Activated T-cell treated with anti-CD3 and anti-CD28 coated beads, Interleukin-2, amount 50 U/mL, for 48 hours (primary cell): ENCODE measurements around the gene UBE2C.
"Not testable (repeated sequence)": the region's sequence is repeated elsewhere in the genome, so short reads cannot be mapped to it uniquely, and the experiment has no call there.

Source experiments
- DNase-seq, 2 experiments: peaks; one replicate each; pipeline ENCODE4 v3.0.0-alpha.2; 2020

The UBE2C gene

DNA sequence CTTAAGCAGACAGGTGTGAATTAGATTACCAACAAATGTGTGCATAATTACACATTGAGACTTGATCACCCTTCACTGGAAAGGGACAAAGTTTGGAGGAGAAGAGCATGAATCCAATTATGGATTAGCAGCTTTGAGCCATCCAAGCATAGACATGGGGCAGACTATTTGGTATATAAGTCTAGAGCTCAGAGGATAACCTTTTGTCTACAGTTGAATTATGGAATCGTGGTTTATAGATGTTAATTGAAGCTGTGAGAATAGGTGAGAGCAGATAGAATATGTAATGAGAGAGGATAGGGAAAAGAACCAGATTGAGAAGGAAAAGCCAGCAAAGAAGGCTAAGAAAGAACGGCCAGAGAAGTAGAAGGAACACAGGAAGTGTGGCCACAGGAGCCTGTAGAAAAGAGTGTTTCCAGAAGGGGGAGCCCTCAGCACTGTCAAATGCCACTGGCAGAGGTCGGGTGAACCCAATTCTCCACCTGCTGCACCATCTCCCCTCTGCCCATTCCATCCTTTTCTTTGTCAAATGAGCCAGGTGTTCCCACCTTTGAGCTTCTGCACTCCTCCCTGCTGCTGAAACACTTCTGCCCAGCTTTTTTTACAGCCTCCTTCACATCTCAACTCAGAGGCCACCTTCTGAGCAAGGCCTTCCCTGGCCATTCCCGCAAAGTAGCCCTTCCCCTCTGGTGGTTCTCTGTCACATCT is 13.4 kb upstream of the UBE2C start:
- DNase-seq = peak; percentile 69 to 73

GRCh38 chr20:45801851-45802250 is 10.6 kb upstream of the UBE2C start:
- DNase-seq = no peak

DNA sequence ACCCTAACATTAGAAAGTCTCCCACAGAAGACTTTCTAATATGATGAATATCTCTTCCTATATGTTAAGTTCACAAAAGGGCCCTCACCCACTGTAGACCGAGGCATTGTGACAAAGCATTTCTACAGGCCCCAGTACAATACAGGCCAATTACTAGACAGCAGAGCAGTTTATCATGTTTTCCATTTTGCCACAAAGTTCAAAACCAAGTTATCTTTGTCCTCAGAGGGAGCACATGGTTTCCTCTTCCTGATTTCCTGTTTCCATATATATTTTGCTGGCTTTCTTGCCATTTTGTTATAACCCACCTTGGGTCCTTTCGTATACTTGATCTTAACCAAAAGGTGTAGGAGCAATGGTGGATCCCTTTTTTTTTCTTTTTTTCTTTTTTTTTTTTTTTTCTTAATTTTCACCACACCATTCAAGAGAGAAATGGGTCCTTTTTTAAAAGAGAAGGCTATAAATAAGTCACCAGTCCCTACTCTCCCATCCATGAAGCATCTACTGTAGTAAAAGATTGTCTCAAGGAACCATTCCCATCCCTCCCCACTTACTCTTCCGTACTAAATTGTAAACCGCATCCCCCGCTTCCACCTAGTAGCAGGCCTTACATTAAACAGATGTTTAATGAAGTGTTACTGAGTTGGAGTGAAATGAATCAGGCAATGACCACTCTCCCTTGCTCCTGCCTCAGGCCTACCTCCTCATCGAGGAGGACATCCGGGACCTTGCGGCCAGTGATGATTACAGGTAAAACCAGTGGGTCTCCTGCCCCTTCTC is 2.1 kb upstream of the UBE2C start:
- DNase-seq = no peak

- DNase-seq = no peak
Measured at GRCh38 chr20:45813006-45813340, 529 bp downstream of the UBE2C start.

DNA sequence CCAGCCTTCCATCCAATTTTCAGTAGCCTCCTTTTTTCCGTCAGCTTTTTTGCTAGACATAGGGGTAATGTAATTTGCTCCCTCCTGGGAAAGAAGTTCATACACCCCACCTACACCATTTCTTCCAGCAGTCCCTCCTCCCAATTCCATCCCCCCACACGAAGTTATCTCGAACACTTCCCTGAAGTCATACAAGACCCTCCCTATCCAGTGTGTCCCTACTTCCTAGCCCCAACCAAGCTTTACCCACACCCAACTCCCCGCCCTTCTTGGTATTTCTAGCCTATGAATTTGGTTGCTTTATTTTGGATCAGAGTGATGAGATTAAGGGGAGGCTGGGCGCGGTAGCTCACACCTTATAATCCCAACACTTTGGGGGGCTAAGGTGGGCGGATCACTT is 1.0 kb downstream of the UBE2C start:
- no peak for DNase-seq

GRCh38 chr20:45814314-45814713 is 1.9 kb downstream of the UBE2C start:
- no peak for DNase-seq

- DNase-seq = no peak
Measured at GRCh38 chr20:45816951-45817350, 4.5 kb downstream of the UBE2C start.

GRCh38 chr20:45817376-45818194 is 5.1 kb downstream of the UBE2C start:
- no peak for DNase-seq

DNA sequence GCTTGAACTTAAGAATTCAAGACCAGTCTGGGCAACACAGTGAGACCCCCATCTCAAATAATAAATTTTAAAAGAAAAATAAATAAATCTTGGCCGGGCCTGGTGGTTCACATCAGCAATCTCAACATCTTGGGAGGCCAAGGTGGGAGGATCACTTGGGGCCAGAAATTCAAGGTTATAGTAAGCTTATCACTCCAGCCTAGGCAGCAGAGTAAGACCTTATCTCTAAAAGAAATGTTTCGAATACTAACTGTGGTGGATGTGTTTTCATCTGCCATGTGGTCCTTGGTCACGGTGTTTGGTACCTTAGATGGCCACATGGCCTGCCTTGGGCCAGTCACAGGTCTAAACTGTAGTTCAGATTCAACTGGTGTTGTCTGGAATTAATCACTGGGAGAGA is 5.8 kb downstream of the UBE2C start:
- no peak for DNase-seq

GRCh38 chr20:45819466-45819865 is 7.0 kb downstream of the UBE2C start:
- no peak for DNase-seq

- no peak for DNase-seq
Measured at GRCh38 chr20:45821947-45822346, 9.5 kb downstream of the UBE2C start.

DNA sequence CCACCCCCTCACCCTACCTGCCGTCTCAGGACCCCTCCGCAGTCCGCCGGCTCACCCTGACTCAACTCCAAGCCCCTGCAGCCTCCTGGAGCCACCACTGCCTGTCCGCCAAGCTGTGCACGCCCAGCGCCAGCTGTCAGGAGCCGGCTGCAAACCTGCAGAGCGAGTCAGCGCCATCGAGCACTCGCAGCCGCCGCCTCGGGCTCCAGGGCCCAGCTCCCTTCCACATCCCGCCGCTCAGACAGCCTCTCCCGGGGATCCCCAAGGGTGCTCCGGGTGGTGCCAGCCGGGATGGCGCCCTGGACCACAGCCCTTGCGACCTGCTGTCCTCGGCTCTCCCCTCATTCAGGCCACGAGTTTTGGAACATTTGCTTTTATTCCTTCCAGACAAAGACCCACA is 10.4 kb downstream of the UBE2C start:
- DNase-seq = no peak

DNA sequence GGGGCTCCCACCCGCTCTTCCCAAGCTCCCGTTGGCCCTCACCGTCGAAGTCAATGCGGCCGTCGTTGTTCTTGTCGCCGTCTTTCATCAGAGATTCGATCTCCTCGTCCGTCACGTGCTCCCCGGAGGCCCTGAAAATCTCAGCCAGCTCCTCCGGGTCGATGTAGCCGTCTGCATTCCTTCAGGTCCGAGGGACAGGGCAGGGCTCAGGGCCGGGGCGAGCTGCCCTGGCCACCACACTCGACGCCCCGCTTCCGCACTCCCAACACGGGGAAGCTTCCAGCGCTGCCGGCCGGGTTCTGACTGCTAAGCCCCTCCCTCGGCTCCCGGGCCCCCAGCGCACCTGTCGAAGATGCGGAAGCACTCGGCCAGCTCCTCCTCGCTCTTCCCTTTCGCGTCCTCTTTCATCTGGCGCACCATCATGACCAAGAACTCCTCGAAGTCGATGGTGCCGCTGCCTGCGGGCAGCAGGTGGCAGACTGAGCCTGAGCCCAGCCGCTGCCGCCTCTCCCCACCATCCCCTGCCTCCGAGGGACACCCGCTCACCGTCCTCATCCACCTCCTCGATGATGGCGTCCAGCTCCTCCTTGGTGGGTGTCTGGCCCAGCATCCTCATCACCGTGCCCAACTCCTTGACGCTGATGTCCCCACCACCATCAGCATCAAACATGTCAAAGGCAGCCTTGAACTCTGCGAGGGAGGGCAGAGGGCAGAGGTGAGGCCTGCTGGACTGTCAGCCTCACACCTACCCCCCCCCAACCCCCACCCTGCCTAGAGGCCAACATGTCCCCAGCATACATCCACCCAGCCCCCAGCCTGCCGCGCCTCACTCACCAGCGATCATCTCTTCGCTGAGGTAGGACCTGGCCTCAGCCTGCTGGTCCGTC is 11.7 kb downstream of the UBE2C start:
- peak; percentile 54 to 70 for DNase-seq

DNA sequence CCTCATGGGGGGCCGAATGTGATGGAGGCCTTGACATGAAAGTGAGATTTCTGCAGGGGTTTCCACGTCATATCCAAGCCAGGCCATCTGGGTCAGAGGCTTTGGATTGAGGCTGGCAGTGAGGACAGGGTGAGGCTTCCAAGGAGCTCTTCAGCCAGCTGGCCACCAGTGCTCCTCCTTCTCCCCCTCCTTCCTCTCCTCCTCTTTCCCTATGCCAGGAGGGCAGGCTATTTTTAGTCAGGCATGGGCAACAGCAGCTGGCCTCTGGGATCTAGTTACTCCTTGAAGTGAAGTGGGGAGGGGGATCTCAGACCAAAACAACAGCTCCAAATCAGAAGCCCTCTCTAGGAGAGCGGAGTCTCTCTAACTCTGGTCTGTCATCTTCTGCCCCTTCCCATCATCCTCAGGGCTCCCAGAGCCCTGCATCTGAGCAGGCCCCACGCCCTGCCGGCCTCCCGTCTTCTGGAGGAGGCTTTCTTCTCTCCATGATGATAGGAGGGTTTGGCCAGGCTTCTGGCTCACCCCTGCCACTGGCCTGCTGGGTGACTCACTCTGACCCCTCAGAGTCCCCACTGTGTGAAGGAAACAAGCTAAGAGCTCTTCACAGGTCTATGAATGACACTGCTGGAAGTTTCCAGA is 14.1 kb downstream of the UBE2C start:
- no peak for DNase-seq

- DNase-seq = no peak
Measured at GRCh38 chr20:45827030-45827652, 14.7 kb downstream of the UBE2C start, which contains the start of gene TNNC2. TNNC2 (minus strand) TSS chr20:45827312; CDS start chr20:45827248, 64 bp downstream.

DNA sequence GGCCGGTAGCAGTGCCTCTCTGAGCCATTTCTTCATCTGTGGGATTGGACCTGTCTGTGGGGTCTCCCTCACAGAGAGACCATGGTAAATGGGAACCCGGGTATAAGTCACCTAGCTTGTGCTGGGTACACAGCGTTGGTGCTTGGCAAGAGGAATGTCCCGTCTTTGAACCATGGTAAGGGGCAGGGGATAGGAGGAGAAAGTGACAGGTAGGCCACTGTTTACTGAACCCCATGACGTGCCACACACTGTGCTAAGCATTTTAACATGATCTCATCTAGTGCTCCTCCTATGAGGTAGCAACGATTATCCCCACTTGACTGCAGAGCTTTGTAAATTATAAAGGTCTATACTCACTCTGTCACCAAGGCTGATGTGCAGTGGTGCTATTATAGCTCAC is 15.3 kb downstream of the UBE2C start:
- DNase-seq = no peak

GRCh38 chr20:45828589-45828988 is 16.1 kb downstream of the UBE2C start:
- no peak for DNase-seq

DNA sequence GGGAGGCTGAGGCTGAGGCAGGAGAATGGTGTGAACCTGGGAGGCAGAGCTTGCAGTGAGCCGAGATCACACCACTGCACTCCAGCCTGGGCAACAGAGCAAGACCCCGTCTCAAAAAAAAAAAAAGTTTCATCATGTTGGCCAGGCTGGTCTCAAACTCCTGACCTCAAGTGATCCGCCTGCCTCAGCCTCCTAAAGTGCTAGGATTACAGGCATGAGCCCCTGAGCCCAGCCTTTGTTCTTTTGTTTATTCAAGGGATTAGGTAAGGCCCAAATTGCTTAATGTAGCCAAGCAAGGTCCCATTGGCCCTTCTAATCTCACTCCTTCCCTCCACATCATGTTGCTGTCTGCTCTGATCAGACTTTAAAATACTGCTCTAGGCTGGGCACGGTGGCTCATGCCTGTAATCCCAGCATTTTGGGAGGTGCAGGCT is 17.2 kb downstream of the UBE2C start:
- DNase-seq = not testable (repeated sequence)

DNA sequence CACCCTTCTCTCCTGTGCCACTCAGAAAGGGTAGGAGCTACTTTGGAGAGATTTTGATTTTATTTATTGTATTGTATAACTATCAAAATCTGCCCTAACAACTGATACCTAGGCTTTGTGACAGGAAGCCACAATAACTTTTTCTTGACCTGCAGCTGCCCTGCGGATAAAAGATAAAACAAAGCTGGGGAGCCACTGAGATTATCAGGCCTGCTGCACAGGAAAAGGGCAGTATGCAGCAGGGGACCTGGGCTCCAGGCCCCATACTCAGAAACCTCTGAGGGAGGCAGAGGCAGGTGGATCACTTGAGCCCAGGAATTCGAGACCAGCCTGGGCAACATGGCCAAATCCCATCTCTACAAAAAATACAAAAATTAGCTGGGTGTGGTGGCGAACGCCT is 20.2 kb downstream of the UBE2C start:
- no peak for DNase-seq

- DNase-seq = peak; percentile 31 to 54
Measured at GRCh38 chr20:45833030-45833882, 20.8 kb downstream of the UBE2C start, which contains the start of gene SNX21. SNX21 (plus strand) TSS chr20:45833799; CDS start chr20:45833920, 121 bp downstream.
